GM21786 (cell line): ENCODE results near the gene CCDC172.

Source experiments
- ATAC-seq: cut with Tn5 transposase; IDR thresholded peaks from one replicate; pipeline ENCODE4 v1.9.1; 2021; ENCODE audit not compliant: unreplicated experiment

CCDC172 gene, protein sequence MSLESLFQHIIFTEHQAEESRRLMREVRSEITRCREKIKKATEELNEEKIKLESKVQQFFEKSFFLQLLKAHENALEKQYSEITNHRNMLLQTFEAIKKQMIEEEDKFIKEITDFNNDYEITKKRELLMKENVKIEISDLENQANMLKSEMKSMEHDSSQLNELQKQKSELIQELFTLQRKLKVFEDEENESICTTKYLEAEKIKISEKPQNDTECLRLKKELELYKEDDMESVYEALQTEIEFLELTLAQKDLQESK

DNA sequence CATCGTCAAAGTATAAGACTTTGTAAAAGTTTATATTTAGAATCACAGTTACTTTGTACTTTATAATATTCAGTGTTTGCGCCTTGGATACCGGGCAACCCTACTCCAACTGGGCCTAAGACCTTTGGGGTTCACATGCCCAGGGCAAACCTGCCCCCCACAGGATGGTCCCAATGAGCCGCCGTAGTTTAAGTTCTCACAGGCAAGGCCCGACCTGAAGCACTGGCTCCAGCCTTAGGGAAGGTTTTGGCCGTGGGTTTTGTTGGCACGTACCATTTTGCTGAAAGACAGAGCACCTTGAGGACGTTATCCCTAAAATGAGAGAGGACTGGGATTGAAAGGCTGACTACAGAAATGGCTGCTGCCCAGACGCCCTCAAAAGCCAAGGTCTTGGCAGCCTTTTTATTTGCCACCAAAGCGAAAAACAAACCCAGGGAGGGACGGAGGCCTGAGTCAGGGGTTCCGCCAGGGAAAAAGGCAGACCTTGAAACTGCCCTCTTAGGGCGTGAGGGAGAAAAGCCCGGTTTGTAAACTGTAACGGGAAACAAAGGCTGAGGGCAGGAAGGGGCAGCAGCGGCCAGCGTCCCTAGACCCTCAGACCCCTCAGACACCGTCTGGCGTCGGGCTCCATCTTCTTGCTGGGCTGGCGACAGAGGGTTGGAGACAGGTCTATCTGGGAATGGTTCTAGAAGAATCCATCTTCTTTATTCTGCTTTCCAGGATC lies at the start of gene CCDC172:
Gene CCDC172 (plus strand): TSS at position 222 of the 724 bp plus-strand sequence. CDS start 564 bp downstream, outside the sequence.
- no peak for ATAC-seq

DNA sequence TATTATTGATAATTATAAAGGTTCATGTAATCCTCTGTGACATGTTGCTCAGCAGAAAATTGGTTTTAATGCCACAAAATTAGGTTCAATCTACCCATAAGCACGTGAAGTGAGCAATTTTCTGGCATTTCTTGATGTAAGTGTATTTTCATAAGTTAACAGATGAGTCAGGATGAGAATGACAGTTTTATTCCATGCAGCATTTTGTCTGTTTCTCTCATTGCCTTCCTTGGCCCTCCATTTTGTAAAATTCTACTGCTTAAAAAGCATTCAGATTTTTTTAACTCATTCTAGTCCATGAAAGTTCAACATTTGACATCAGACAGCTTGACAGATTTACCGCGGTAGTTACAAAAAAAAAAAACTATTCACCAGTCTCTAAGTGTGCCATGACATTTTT lies 47.3 kb upstream of the CCDC172 start:
- no peak for ATAC-seq

DNA sequence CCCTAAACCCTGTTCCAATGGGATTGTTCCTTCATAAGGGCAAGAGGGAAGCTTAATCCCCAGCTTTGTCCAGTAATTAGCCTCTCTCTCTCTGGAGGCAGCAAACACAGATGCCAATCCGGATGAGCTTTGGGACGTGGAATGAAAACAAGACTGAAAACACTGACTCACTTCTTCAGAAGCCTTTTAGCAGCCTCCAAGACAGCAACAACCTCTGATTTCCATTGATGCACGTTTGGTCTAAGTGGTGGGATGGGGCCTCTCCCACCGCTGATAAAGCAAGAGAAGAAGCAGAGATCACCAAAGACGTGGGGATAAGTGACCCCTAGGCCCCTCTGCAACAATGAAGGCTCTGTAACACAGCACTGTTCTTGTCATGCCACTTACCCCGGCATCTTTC lies 45.4 kb upstream of the CCDC172 start:
- ATAC-seq = no peak

DNA sequence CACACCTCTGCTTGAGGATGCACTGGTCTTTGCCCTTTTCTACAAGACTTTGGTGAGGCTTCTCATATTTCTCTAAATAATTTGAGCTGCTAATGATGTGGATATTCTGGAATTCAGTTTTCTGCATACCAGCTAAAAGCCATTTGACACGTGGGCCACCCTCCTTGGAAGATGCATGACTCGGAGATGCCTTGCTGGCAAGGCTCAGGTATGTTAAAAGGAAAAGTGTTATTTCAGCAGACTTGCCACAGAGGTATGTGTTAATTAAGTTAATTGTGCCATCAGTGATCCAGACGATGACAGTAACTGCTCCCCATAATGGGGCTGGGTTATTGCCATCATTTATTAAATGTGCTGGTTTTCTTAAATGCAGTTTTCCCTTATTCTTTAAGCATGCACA lies 42.5 kb upstream of the CCDC172 start:
- ATAC-seq = no peak

DNA sequence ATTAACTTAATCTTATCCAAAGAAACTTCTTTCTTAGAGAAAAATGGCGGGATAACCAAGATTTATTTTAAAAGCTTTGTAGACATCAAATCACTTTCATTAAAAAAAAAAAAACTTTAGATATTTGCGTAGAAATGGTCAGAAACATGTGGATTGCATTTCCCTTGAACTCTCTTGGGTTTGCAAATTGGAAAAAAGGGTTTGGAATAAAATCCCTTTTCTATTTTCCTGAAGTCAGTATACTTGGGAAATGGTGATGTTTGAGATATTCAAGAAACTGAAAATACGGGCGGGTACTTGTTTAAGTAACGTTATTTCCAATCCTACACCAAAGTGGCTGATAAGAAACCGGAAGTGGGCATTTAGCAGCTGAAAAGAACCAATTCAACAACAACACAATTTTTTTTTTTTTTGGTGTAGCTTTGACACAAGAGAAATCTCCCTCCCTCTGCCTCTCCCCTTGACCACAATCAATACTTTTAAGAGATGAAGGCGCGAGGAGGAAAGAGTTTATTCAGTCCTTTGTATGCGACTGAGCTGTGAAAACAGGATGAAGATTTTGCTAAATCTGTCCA lies 37.5 kb upstream of the CCDC172 start:
- ATAC-seq = no peak

DNA sequence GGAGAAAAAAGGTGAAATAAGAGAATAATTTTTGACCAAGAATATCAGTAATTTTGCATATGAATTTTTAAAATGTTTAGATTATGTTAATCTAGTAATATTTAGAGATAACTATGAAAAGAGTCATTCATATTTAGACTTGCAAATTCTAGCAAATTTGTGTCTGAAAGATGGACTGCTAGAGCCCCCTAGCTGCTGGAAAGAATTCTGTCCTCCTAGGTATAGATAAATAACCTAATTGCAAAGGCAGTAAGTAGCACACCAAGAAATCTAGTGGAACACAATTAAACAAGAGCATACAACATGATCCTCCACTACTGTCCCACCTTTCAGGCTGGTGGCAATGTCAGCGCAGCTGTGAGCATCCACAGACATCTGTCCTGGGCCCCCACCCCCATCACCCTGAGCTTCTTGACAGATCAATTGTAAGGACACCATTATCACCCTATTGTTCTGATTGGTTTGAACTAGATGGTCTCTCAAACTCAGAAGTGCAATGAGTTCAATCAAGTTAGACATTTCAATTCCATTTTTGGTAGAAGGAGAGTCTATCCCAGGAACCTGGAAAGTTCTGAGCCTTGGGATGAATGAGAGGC lies 36.2 kb upstream of the CCDC172 start:
- ATAC-seq = no peak

DNA sequence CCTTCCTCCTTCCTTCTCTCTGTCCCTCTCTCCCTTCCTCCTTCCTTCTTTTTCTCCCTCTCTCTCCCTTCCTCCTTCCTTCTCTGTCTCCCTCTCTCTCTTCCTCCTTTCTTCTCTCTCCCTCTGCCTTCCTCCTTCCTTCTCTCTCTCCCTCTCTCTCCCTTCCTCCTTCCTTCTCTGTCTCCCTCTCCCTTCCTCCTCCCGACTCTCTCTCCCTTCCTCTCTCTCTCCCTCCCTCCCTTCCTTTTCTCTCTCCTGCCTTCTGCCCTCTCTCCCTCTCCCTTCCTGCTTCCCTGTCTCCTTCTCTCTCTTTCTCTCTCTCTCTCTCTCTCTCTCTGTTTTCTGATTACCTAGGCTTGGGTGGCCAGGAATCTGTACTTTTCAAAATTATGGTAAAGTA lies 34.6 kb upstream of the CCDC172 start:
- ATAC-seq = no peak

DNA sequence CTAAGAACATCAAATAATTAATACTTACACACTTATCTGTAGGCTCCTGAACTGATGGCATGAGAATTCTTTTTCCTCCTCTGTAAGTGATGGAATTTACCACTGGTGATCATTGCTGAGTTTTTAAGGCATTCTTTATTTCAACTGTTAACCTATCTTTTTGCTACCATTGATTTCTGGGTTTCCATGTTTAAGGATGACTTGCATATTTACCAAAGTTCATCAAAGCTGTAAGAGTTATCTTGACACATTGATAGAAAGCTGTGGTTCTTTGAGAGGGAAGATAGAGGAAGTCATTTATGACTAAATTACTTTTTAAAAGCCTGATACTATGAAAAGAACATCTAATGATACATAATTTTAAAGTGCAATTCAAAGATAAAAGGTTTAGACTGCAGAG lies 31.8 kb upstream of the CCDC172 start:
- no peak for ATAC-seq

DNA sequence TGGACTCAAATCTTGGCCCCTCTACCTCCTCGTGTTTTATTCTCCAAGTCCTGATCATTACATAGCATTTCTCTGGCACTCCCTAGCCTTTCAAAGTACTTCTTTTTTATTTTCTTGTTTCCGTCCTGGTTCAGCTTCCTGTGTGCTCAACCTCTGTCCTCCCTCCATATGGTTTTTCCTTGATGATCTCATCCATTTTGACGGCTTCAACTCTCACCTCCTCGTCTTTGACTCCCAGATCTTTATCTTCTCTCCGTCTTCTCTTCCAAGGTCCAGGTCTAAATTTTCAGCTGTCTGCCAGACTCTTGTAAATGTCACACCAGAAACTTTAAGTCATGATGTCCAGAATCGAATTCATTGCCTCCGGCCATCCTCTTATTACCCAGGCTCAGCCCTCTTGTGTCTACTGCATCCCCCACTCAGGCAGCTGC lies 27.9 kb upstream of the CCDC172 start:
- no peak for ATAC-seq

DNA sequence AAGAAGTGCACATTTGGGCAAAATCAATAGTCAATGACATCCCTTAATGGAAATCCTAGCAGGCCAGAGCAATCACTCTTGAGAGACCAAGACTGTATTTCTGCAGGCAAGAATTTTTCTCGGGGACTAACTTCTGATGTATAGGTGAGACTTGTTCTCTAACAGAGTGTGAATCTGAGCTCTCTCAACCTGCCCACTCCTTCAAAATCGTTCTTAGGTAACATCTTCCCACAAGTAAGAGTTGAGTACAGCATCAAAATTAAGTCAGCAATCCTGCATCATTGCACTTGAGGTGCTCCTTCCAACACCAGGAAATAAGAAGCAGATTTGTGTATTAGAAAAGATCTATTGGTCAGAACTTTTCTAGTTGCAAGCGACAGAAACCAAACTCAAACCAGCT lies 25.7 kb upstream of the CCDC172 start:
- no peak for ATAC-seq

DNA sequence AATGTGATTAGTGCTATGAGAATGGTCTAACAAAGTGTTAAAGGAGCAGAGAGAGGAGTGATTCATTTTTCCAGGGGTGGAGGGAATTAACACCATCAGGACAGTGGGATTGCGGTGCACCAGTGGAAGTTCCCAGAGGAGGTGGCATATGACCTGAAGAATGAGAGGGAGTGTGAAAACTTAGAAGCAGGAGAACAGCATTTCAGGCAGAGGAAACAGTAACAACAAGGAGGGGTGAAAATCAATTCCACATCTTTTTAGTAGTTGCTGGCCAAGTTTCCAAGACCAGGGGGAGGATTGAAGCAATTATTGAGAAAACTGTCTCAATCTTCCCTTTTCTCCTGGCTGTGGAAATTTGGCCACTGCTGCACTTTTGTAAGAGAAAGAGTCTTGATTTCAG lies 23.7 kb upstream of the CCDC172 start:
- no peak for ATAC-seq

DNA sequence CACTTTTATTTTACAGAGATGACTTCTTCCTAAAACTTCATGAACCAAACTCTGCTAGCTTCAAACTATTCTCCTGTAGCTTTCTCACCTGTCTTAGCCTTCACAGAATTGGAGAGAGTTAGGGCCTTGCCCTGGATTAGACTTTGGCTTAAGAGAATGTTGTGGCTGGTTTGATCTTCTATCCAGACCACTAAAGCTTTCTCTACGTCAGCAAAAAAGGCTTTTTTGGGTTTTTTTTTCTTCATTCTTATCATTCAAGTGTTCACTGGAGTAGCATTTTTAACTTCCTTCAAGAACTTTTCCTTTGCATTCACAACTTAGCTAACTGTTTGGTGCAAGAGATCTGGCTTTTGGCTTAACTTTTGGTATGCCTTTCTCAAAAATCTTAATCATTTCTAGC lies 19.3 kb upstream of the CCDC172 start:
- no peak for ATAC-seq

DNA sequence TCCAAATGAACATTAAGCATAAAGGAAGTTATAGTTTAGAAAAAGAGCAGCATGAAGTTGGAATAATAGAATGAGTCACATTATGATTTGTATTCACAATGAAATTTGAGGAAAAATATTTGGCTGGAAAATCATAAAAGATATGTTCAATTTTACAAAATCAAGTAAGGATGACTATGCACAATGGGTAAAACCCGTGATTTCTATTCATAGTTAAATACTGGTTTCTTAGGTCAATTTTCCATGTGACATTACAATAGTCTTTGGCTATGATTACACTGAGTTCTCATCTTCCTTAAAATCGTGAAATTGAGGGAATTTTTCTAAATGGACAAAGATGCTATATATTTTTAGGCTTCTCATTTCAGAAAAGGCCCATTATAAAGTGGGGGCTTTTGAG lies 17.4 kb upstream of the CCDC172 start:
- no peak for ATAC-seq

DNA sequence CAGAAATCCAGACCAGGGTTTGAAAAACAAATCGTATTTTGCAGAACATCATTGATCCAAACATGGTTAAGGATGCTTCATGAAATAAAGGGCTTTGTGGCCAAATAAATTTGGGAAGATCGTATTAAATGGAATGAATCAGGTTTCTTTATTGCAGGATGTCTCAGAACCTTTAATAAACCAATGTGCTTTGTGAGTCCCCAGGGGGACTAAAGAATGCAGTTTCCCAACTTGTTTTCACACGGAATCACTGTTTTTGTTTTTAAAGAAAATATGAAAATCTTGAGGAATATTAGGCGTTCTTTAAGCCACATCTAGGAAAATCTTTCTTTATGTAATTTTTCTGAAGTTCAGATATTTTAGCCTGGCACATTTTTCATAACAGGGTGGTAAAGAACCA lies 16.8 kb upstream of the CCDC172 start:
- no peak for ATAC-seq

DNA sequence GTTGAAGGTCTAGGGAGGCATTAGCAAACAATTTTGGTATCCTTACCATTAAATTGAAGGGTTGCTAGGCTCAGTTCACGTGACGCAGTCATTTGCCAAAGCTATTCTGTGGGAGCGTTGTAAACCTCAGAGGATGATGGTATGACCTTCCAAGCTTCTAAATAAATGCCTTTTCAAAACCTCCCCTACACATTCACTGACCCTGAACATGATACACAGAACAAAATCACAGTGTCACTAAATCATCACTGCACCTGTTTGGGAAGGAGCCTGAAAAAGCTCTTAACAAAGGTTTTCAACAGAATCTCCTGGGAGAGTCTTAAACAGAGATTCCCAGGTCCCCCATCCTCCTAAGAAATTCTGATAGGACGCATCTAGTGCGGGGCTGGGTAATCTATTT lies 13.2 kb upstream of the CCDC172 start:
- no peak for ATAC-seq

DNA sequence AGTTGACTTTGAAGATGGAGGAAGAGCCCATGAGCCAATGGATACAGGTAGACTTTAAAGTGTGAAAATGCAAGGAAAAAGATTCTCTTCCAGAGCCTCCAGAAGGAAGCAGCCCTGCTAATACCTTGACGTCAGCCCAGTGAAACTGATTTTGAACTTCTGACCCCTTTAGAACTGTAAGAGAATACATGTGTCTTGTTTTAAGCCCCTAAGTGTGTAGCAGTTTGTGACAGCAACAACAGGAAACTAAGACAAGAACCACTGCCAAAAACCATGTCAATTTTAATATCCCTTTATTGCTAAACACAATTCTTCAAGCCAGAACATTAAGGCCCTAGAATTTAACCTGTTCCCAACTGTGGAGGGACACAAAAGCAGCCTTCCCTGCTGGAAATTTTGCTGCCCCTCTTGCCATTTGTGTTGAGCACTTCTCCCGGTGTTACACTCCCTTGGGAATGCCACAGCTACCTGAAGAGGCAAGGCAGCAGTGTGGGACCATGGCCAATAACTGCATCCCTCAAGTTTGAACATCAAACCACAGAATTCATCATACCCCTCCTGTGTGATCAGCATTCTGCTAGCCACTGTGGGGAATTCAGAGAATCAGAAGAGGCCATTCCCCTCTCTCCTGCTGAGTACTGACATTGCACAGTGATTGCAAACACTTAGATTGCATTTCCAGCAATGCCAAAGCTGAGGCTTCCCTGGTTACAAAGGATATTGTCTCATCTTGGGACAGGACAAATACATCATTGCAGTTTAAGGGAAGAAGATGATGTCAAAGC lies 12.3 kb upstream of the CCDC172 start:
- no peak for ATAC-seq

DNA sequence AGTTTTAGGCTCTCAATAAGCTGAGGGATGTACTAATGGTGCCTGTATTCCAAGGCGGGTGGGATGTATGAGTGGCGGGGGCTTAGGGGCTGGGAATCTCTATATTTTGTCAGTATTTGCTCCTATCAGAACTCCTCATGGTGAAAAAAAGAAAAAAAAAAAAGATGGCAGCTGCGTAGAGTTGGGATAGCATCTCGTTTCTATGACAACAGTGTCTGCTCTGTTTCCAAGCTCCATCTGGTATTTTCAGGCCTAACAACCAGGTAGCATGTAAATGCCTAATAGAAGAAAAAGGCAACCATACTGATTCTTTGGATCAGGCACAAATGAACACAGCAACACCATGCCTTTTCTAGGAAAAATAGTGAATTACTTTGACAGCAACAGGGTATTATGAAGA lies 11.7 kb upstream of the CCDC172 start:
- no peak for ATAC-seq

DNA sequence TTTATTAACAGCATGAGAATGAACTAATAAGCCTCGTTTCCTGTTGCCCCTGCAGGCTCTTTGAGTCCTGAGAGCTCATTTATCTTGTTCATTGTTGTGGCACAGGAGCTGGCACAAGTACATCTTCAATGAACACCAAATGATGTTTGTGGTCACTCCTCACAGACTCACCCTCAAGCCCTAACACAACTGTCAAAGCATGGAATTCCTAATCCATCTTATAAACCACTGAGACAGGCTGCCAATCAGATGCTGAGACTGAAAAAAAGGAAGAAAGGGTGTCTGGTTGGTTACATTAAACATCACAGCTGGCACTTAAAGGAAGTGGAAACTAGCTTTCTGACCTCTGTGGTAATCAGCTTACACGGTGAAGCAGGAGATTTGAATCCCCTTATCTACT lies 7.7 kb upstream of the CCDC172 start:
- no peak for ATAC-seq

DNA sequence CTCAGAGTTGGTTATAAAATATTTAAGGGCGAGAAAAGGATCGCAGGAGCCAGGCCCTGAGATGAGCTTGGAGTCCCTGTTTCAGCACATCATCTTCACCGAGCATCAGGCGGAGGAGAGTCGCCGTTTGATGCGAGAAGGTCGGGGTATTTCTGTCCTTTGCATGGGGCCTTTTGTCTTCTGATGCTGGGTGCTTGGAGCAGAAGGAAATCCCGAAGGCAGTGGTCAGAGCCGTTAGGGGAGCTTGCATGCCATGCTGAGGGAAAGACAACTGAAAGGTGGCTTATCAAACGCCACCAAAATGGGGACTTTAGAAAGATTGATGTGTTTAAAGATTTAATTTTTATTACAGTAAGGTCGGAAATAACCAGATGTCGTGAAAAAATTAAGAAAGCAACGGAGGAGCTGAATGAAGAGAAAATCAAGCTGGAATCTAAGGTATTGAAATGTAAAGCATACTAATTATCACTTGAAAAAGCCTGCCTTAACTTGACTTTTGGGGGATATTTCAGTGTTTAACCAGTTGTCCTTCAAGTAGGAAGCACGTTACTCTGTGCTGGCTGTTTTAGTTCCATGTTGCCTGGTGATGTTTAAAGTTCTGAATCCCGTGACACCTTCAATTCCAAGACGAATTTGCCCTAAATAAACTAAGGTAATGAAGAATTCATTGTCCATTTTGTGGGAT lies 845 bp downstream of the CCDC172 start:
- ATAC-seq = no peak

DNA sequence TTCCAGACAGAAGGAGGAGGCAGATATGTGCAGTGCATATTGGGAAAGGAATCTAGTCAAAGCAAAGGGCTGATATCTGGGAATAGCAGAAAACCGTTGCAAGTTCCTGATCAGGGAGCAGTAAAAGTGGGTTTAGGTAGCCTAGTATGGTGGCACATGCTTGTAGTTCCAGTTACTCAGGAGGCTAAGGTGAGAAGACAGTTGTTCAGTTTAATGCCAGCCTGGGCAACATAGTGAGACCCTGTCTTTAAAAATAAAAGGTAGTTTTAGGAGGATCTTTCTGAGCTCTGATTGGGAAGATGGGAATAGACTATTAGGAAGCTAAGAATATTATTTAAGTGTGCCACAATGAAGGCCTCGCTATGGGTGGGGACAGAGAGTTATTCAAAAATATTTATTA lies 1.7 kb downstream of the CCDC172 start:
- ATAC-seq = no peak

DNA sequence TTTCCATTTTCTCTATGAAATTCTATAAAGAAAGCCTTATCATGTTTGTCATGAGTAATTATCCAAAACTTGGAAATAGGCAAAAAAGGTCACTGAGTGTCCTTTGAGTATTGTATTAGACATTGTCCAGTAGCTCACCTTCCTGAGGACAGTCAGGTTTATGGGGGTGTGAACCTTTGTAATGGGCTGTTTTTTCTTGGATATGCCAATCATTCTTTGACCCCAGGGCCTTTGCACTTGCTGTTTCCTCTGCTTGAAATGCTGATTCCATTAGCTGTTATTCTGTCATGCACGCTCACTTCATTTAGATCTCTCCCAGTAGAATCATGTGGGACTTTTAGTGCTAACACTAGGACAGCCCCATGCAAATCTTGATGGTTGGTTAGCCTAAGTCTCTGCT lies 4.9 kb downstream of the CCDC172 start:
- no peak for ATAC-seq
